Stimulated activated CD8-positive, alpha-beta memory T cell treated with anti-CD3 and anti-CD28 coated beads, Interleukin-7, amount 100 ng/mL, for 24 hours (primary cell): ENCODE data around the gene DRAM2.
"Not testable (repeated sequence)": the region's sequence is repeated elsewhere in the genome, so short reads cannot be mapped to it uniquely, and the experiment has no call there.

Source experiments
- DNase-seq: peaks from one replicate; pipeline ENCODE4 v3.0.0-alpha.2; 2020; ENCODE audit warnings: low read depth

DRAM2 gene

GRCh38 chr1:111079329-111079728 lies 60.6 kb downstream of the DRAM2 start:
- not testable (repeated sequence) for DNase-seq

GRCh38 chr1:111077312-111077711 lies 62.6 kb downstream of the DRAM2 start:
- DNase-seq = not testable (repeated sequence)
